Measurements from ENCODE around the gene ZNF627.

DNA sequence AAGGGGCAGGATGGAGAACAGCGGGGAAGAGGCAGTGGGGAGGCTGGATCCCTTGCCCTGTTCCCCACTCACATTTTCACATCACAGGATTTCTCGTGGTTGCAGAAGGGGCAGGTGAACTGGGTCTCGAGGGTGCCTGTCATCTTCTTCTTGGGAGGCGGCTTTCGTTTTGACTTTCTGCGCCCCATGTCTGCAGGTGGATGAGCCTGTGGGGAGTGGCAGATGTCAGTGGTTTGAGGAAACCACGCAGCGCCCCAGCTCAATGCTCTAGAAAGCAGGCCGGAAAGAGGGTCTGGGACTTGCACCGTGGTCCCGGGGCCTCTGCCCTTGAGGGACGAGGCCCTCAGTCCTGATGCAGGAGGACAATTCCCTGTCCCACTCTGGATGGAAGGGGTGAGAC is 43.1 kb upstream of the ZNF627 start:
- TF ChIP-seq, protein P1, sequence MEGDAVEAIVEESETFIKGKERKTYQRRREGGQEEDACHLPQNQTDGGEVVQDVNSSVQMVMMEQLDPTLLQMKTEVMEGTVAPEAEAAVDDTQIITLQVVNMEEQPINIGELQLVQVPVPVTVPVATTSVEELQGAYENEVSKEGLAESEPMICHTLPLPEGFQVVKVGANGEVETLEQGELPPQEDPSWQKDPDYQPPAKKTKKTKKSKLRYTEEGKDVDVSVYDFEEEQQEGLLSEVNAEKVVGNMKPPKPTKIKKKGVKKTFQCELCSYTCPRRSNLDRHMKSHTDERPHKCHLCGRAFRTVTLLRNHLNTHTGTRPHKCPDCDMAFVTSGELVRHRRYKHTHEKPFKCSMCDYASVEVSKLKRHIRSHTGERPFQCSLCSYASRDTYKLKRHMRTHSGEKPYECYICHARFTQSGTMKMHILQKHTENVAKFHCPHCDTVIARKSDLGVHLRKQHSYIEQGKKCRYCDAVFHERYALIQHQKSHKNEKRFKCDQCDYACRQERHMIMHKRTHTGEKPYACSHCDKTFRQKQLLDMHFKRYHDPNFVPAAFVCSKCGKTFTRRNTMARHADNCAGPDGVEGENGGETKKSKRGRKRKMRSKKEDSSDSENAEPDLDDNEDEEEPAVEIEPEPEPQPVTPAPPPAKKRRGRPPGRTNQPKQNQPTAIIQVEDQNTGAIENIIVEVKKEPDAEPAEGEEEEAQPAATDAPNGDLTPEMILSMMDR (IDR thresholded peaks at IDR 0.05; ENCODE audit: control extremely low read depth in 1 of 3, insufficient read depth in 1 of 3, low read depth in 1 of 3, low read length in 3 of 3) = no peak
- TF ChIP-seq SRF (IDR thresholded peaks at IDR 0.05; ENCODE audit: low read depth, low read length) (no peak), RXRA (IDR thresholded peaks at IDR 0.05; ENCODE audit: insufficient read depth, low read depth, low read length) (no peak), ZNF274 (IDR thresholded peaks at IDR 0.05; ENCODE audit: borderline replicate concordance, extremely low read depth, low read length) (no peak), EP300 (IDR thresholded peaks at IDR 0.05; ENCODE audit: borderline replicate concordance in 1 of 2, low read depth in 2 of 2, low read length in 2 of 2) (no peak), EGR1 (IDR thresholded peaks at IDR 0.05; ENCODE audit: borderline replicate concordance, low read depth, low read length) (no peak), POLR2AphosphoS5 (IDR thresholded peaks at IDR 0.05; ENCODE audit: low read depth, low read length) (no peak), CHD1 (IDR thresholded peaks at IDR 0.05; ENCODE audit: low read depth, low read length) (no peak), POLR2A (IDR thresholded peaks at IDR 0.05; ENCODE audit: control extremely low read depth in 1 of 2, low read depth in 2 of 2, low read length in 2 of 2) (no peak)
